GM19025 (cell line): Measurements from ENCODE around the gene M1AP.

Source experiments
- ATAC-seq: cut with Tn5 transposase; IDR thresholded peaks from one replicate; pipeline ENCODE4 v1.9.1; 2021; ENCODE audit warnings: mild to moderate bottlenecking, low read depth, moderate library complexity; ENCODE audit not compliant: unreplicated experiment

Gene M1AP

GRCh38 chr2:74599676-74600075 is 48.5 kb downstream of the M1AP start:
- ATAC-seq, result no peak

GRCh38 chr2:74597410-74597809 is 50.7 kb downstream of the M1AP start:
- no peak for ATAC-seq

GRCh38 chr2:74596584-74596983 is 51.5 kb downstream of the M1AP start:
- ATAC-seq, result no peak

GRCh38 chr2:74593826-74594772 is 54.0 kb downstream of the M1AP start:
- ATAC-seq, result no peak

GRCh38 chr2:74588664-74589063 is 59.5 kb downstream of the M1AP start:
- no peak for ATAC-seq

- peak; percentile 73 for ATAC-seq
These were observed 60.4 kb downstream of the M1AP start for GRCh38 chr2:74587664-74588277.

GRCh38 chr2:74585406-74586185 is 62.5 kb downstream of the M1AP start:
- no peak for ATAC-seq

- no peak for ATAC-seq
These were observed 64.0 kb downstream of the M1AP start for GRCh38 chr2:74584088-74584645.

- no peak for ATAC-seq
These were observed 64.6 kb downstream of the M1AP start for GRCh38 chr2:74583504-74583903.

GRCh38 chr2:74582184-74582583 is 65.9 kb downstream of the M1AP start:
- ATAC-seq, result no peak

GRCh38 chr2:74581463-74581862 is 66.7 kb downstream of the M1AP start:
- ATAC-seq, result no peak

GRCh38 chr2:74578408-74578807 is 69.7 kb downstream of the M1AP start:
- ATAC-seq, result no peak

GRCh38 chr2:74577448-74577847 is 70.7 kb downstream of the M1AP start:
- ATAC-seq, result no peak

- ATAC-seq, result no peak
These were observed 71.3 kb downstream of the M1AP start for GRCh38 chr2:74576863-74577229.

GRCh38 chr2:74576211-74576862 is 71.8 kb downstream of the M1AP start:
- no peak for ATAC-seq

GRCh38 chr2:74575320-74575719 is 72.8 kb downstream of the M1AP start:
- ATAC-seq, result no peak

GRCh38 chr2:74573747-74574562 is 74.2 kb downstream of the M1AP start:
- peak; percentile 42 for ATAC-seq

GRCh38 chr2:74572178-74572925 is 75.8 kb downstream of the M1AP start:
- no peak for ATAC-seq

- peak; percentile 65 for ATAC-seq
These were observed 77.1 kb downstream of the M1AP start for GRCh38 chr2:74571058-74571457.
